Stimulated activated CD8-positive, alpha-beta memory T cell treated with anti-CD3 and anti-CD28 coated beads, Interleukin-2, amount 100 ng/mL, for 1 hour (primary cell): Measurements from ENCODE around the gene PPP4R1.
"Not testable (repeated sequence)": the region's sequence is repeated elsewhere in the genome, so short reads cannot be mapped to it uniquely, and the experiment has no call there.

Experiments used
- DNase-seq, 2 donors: peaks; one replicate each; pipeline ENCODE4 v3.0.0-alpha.2; 2020; ENCODE audit warnings: low read depth in 2 of 2

PPP4R1 gene, protein sequence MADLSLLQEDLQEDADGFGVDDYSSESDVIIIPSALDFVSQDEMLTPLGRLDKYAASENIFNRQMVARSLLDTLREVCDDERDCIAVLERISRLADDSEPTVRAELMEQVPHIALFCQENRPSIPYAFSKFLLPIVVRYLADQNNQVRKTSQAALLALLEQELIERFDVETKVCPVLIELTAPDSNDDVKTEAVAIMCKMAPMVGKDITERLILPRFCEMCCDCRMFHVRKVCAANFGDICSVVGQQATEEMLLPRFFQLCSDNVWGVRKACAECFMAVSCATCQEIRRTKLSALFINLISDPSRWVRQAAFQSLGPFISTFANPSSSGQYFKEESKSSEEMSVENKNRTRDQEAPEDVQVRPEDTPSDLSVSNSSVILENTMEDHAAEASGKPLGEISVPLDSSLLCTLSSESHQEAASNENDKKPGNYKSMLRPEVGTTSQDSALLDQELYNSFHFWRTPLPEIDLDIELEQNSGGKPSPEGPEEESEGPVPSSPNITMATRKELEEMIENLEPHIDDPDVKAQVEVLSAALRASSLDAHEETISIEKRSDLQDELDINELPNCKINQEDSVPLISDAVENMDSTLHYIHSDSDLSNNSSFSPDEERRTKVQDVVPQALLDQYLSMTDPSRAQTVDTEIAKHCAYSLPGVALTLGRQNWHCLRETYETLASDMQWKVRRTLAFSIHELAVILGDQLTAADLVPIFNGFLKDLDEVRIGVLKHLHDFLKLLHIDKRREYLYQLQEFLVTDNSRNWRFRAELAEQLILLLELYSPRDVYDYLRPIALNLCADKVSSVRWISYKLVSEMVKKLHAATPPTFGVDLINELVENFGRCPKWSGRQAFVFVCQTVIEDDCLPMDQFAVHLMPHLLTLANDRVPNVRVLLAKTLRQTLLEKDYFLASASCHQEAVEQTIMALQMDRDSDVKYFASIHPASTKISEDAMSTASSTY

DNA sequence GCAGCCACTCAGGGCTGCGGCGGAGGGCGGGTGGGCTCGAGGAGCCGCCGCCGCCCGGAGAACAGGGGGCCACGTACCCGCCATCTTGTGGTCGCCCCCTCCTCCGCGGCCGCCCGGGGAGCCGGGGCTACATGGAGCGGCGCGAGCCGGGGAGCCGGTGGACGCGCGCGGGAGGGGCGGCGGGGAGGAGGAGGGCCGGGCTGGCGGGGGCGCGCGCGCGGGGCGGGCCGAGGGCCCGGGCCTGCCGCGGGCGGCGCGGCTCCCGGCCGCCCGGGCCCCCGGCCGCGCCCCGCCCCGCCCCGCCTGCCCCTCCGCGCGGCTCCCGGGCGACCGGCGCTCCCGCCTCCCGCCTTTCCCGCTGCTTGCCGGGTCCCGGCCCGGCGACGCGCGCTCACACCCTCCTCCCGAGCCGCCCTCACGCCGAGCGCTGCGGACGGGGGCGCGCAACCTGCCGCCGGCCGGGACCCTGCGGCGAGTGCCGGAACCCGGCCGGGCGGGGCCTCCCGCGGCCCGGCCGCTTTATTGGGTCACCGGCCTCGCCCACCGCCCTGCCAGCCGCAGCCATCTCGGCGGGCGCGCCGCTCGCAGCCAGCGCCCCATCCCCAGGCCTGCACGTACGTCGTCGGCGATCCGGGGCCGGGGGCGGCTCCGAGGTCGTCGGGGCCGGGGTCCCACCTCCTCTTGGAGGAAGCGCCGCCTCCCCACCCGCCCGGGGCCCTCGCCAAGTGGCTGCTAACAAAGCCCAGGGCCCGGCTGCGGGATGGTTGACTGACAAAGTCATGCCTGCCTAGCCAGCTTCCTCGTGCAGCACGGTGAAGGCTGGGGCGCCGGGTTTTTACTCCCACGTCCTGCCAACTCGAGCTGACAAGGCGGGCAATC lies at the start of gene PPP4R1:
Gene PPP4R1 (minus strand): TSS at position 159 of the 879 bp plus-strand sequence. CDS start 75 bp downstream, at position 84.
- DNase-seq, result peak; percentile 41 to 46

DNA sequence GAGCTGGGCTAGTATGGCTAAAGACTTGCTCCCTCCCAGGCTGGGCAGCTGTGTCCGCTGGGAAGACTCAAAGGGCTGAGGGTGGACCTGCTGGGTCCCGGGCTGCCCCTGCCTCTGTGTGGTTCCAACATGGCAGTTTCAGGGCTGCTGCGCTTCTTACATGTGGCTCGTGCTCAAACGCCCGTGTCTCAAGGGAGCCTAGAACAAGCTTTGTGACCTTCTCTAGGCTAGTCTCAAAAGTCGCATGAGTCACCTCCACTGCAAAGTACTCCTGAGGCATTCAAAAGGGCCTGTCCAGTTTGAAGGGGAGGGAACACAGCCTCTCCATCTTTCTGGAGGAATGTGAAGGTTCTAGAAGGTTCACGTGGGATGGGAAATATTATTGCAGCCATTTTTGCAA lies 49.0 kb upstream of the PPP4R1 start:
- no peak for DNase-seq

- DNase-seq, result no peak
Observed at GRCh38 chr18:9661564-9661963, 47.2 kb upstream of the PPP4R1 start.

DNA sequence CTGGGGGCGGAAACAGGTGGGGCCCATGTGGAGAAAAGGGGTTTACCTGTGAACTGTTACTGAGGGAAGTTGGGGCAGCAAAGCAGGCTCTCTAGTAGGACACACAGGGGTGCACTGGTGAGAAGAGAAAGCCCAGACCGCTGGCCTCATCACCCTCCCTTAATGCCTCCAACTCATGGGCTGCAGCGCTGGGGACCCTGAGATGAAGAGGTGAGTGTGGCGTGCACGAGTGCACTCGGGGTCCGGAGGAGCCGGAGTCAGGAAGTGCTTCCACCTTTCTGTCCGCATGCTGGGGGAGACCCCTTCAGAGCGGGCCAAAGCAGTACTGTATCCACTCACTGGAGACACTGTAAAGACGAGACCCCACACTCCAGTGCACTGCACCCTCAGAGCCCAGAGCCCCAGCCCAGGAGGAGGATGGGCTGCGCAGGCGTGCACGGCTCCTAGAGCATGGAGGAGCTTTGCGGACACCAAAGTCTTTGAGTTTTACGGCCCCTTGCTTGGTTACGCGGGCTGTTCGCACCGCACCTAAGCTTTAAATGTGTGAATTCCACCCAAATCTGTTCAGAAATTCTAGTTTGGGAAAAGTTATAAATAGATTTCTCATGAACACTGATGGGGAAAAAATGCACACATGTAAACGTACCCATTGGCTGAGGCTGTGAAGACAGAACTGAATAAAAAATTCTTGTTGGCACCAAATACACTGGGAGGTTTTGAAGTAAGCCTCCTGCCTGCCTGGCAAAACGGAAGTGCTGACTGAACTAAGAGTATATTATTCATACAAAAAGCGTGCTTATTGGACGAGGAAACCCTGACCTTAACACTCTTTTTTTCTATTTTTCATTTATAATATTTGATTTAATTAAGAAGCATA lies 45.4 kb upstream of the PPP4R1 start:
- no peak for DNase-seq

GRCh38 chr18:9658087-9658641 lies 43.8 kb upstream of the PPP4R1 start:
- DNase-seq, result no peak

DNA sequence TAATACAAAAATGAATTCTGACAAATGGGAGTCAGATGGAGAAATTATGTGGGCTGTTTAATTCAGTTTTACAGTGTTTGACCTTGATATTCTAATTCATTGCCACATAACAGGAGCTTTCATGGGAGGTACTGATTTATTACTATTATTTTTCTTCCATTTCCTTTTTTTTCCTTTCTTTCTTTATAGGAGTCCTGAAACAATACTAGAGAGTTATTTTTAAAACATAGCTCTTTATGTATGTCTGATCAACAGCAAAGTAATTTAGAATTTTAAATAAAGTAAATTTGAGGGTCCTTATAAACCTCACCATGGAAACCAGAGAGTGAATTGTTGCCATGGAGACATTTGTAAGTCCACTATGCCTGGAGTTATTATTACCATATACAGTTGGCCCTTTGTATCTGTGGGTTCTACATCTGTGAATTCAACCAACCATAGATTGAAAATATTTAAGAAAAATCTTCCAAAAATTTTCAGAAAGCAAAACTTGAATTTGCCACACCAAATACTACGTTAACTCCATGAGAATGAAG lies 40.9 kb upstream of the PPP4R1 start:
- no peak for DNase-seq

DNA sequence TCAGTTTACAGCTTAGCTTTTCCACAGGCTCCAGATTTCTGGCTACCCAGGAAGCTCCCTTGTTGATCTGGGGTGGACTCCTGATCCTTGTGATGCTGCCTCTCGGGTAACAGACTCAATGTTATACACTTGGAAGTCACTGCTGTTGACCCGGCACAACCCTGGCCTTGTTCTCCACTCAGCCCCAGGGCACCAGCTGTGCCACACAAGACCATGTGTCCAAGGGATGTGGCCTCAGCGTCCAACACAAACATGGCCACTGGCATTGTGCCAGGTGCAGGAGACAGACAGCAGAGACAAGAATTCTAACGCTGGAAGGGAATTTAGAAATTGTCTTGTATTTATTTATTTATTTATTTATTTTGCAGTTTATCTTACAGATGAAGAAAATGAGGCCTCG lies 39.0 kb upstream of the PPP4R1 start:
- DNase-seq, result no peak

- DNase-seq, result no peak
Observed at GRCh38 chr18:9649164-9649540, 34.8 kb upstream of the PPP4R1 start.

- no peak for DNase-seq
Observed at GRCh38 chr18:9648431-9649163, 34.2 kb upstream of the PPP4R1 start.

DNA sequence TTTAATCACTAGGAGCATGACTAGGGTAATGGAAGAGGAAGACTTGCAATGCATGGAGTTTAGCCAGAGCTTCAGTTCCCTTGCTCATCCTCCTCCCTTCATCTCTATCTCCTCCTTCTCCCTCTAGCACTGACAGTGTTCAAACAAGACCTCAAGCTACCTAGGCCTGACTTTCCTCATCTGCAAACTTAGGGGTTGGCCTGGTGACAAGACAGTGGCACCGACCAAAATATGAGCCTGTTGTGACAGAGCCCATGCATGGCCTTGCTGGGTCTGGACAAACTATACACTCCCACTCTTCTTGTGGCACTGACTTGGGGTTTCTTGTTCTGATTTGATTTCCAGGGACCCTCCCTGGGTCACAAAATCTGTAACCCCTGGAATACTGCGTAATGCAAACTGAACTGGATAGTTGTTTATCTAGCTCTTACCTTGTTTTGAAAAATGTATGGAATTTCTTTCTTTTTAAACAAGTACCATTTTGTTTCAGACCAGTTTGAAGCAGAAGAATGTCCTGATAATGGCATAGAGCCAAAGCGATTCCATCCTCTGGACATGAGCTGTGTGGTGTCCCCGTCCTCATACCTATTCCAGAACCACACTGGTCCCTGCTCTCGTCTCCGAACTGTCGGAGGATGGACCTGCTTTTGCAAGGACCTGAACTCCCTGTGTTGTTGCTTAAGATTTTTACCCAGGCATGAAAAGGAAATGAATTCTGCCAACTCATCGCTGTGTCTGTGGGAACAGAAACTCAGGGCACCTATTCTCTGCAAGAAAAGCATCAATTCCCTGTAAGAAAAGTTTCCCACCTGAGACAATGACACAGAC lies 33.4 kb upstream of the PPP4R1 start:
- no peak for DNase-seq

GRCh38 chr18:9643549-9643948 lies 29.2 kb upstream of the PPP4R1 start:
- no peak for DNase-seq

- no peak for DNase-seq
Observed at GRCh38 chr18:9642799-9643462, 28.6 kb upstream of the PPP4R1 start.

- not testable (repeated sequence) for DNase-seq
Observed at GRCh38 chr18:9641081-9641480, 26.7 kb upstream of the PPP4R1 start.

- no peak for DNase-seq
Observed at GRCh38 chr18:9638886-9639285, 24.5 kb upstream of the PPP4R1 start.

DNA sequence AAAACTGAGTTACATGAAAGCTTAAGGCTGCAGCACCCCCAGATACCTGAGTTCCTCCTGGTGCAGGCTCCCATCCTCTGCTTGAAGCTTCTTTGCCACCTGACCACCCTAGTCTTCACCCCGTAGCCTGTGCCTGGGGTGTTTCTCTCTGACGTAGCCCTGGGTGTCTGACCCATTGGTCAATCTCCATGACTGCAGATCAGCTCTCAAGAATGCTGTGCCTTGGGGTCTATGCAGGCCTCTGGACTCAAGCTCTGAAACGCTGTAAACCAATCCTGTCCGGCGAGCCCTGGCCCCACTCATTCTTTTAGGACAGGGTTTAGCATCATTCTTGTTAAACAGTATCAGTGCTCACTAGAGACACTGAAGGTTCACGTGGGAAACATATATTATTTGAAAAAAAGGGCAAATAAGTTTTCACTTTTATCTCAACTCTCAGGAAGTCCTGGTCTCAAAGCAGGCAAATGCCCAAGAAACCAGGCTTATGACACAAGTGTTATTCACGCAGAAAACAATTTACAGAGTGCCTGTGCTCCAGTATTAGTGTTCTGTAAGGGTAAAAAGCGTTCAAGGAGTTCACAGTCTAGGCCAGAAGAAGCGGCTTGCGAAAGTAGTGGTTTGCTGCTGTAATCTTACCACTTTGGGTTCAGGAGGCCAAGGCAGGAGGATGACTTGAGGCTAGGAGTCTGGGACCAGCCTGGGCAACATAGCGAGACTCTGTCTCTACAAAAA lies 22.8 kb upstream of the PPP4R1 start:
- no peak for DNase-seq

GRCh38 chr18:9634856-9635255 lies 20.5 kb upstream of the PPP4R1 start:
- DNase-seq, result no peak

- DNase-seq, result no peak
Observed at GRCh38 chr18:9631814-9632496, 17.6 kb upstream of the PPP4R1 start.
